OCI-LY7 (cell line): ENCODE measurements around the gene CHST9.

ENCODE experiments used
- EZH2phosphoT487 ChIP-seq: fragments of 200-600 bp; sonication (generic); IDR thresholded peaks from 2 replicates; pipeline ENCODE4 v1.6.1; 2018; ENCODE audit warnings: low read depth, borderline replicate concordance, mild to moderate bottlenecking, mixed run types, antibody characterized with exemption, low read length, moderate library complexity, mixed read lengths
- TF ChIP-seq, protein P1 (sequence below): fragments of 200-600 bp; sonication (generic); conservative IDR thresholded peaks from 2 replicates; pipeline ENCODE4 v1.5.1; 2014; ENCODE audit warnings: mild to moderate bottlenecking, antibody characterized with exemption, low read length, moderate library complexity, mixed read lengths

DNA sequence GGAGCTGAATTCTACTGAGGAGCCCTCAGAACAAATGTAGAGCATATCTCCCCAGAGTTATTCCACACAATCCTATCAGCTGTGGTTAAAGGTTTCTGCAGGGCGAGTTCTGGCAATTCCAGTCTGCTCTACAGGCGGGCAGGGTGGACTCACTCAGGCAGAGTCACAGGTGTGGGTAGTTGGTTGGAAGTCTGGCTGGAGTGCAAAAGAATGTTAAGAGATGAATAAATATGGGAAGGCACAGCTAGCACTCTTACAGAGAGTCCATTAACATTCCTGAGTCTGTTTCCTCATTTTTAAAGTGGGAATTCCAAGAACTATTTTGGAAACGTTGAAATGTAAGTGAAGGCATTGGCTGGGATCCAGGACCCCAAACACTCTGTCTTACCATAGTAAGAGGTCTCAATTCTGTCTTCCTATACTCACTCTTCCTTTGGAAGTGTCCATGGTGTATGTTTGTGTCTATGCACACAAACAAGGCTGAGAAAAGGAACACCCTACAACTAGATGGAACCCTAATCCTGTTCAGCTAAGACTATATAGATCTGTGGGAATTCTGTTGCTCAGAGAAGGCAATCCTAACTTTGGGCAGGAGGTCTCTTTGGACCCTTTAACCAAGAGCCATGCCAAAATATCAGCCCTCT is 256.3 kb downstream of the CHST9 start:
- TF ChIP-seq, protein P1, sequence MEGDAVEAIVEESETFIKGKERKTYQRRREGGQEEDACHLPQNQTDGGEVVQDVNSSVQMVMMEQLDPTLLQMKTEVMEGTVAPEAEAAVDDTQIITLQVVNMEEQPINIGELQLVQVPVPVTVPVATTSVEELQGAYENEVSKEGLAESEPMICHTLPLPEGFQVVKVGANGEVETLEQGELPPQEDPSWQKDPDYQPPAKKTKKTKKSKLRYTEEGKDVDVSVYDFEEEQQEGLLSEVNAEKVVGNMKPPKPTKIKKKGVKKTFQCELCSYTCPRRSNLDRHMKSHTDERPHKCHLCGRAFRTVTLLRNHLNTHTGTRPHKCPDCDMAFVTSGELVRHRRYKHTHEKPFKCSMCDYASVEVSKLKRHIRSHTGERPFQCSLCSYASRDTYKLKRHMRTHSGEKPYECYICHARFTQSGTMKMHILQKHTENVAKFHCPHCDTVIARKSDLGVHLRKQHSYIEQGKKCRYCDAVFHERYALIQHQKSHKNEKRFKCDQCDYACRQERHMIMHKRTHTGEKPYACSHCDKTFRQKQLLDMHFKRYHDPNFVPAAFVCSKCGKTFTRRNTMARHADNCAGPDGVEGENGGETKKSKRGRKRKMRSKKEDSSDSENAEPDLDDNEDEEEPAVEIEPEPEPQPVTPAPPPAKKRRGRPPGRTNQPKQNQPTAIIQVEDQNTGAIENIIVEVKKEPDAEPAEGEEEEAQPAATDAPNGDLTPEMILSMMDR: no peak
- no peak for TF ChIP-seq EZH2phosphoT487
